Head of caudate nucleus (tissue), 42 donors: Measurements from ENCODE around the gene IL15RA.
"Not testable (repeated sequence)": the region's sequence is repeated elsewhere in the genome, so short reads cannot be mapped to it uniquely, and the experiment has no call there.

Source experiments
- DNase-seq, 42 donors: peaks; one replicate each; pipeline versions ENCODE4 v3.0.0 to v3.0.0-alpha.2; 2020 to 2021; ENCODE audit warnings: mixed read lengths in 7 of 42
- intact Hi-C: fragments of 100-400 bp; cut with DNase I; formaldehyde crosslinking; loops from one replicate; pipeline ENCODE4 v1.15.0; 2022

Gene IL15RA

DNA sequence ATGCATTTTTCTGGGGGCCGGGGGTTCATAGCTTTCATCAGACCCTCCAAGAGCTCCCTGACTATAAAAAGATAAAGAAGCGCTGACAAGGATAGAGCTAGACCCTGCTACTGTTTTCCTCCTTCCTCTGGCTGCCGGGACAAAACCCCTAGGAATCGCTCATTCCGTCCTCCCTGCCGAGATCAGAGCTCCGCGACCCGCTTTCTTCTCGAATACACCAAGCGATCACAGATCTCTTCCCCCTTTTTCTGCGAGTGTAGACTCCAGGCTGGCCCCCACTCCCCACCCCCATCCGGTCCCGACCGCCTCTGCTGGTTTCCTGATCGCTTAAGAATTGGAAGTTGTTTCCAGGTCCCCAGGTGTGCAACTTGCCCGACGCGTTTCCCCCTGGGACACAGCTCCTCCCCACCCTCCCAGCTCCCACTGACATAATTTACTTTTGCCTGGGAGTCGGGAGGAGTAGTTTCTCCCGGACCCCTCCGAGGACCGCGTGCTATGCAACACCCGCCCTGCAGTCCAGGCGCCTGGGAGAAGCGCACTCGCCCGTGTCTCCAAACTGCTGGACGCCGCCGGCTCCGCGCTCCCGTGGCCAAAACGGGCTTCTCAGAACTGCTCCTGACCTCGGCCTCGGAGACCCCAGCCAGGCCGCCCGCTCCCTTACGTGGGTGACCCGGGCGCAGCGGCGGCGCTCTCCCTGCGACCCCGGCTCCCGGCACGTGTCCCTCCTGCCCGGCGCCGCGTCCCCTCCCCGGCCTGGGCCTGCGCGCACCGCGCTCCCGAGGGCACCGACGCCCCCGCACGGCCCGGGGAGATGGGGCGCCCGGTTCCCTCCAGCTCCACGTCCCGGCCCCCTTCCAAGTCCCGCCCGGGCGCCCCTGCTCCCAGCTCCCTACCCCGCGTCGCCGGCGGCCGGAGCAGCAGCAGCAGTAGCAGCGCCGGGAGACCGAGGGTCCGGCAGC, 552 bp downstream of the IL15RA start:
- peak in 19 of 42 donors; percentile 10 to 50 (median 22) for DNase-seq
- intact Hi-C loops: no loop called here

GRCh38 chr10:5975641-5976473, 1.5 kb downstream of the IL15RA start:
- intact Hi-C loops: no loop called here
- peak in 14 of 42 donors; percentile 9 to 61 (median 30) for DNase-seq

DNA sequence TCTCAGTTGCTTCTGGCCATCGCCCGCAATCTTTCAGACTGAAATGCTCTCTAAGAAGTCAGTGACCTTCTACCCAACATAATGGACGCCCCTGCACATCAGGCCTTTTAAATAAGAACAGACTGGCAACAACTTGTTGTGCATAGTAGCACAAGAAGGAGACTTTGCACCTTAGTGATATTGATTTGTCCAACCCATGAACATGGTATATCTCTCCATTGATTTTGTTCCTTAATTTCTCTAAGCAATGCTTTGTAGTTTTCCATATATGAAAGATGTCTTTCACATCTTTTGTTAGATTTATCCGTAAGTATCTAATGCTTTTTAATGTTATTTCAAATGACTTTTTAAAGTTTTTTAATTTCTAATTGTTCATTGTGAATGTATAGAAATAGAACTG, 4.3 kb downstream of the IL15RA start:
- no peak for DNase-seq
- intact Hi-C loops: no loop called here

GRCh38 chr10:5971886-5972285, 5.5 kb downstream of the IL15RA start:
- peak in 1 of 42 donors; percentile 4 for DNase-seq
- intact Hi-C loops: no loop called here

GRCh38 chr10:5971315-5971832, 6.0 kb downstream of the IL15RA start:
- DNase-seq: peak in 3 of 42 donors; percentile 10 to 40 (median 22)
- intact Hi-C loops: no loop called here

DNA sequence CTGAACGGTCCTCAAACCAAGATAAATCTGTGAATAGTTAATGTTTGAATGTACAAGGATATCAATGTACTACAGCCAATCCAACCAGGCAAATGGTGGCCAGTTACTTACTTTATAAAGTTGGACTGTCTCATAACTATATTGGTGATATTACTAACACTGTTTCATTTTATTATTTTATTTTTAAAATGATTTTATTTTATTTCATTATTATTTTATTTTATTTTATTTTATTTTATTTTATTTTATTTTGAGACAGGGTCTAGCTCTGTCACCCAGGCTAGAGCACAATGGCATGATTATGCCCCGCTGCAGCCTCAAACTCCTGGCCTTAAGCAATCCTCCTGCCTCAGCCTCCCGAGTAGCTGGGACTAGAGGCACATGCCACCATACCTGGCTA, 6.8 kb downstream of the IL15RA start:
- intact Hi-C loops: no loop called here
- DNase-seq: peak in 1 of 42 donors; percentile 6

DNA sequence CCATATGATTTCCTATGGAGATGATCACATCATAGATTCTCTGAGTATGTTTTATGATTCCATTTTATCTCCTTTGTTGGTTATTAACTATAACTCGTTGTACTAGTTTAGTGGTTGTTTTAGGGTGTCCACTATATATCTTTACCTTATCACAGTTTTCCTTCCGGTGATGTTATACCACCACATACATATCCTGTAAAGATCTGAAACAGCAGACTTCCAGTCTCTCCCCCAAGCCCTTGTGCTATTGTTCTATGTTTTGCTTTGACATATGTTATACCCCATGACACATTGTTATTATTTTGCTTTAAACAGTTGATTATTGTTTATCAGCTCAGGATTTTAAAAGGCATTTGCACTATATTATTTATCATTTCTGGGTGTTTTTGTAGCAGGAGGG, 7.3 kb downstream of the IL15RA start:
- intact Hi-C loops: no loop called here
- DNase-seq: no peak

- peak in 3 of 42 donors; percentile 5 to 38 (median 12) for DNase-seq
Observed at GRCh38 chr10:5968681-5969453, 8.5 kb downstream of the IL15RA start.

GRCh38 chr10:5968037-5968680, 9.2 kb downstream of the IL15RA start:
- DNase-seq: peak in 4 of 42 donors; percentile 7 to 38 (median 22)
- intact Hi-C loops: no loop called here

More at GRCh38 chr10:5968681-5969453, 8.5 kb downstream of the IL15RA start:
- intact Hi-C loops: no loop called here

GRCh38 chr10:5965266-5965665, 12.1 kb downstream of the IL15RA start:
- peak in 5 of 42 donors; percentile 1 to 32 (median 6) for DNase-seq
- intact Hi-C loops: no loop called here

DNA sequence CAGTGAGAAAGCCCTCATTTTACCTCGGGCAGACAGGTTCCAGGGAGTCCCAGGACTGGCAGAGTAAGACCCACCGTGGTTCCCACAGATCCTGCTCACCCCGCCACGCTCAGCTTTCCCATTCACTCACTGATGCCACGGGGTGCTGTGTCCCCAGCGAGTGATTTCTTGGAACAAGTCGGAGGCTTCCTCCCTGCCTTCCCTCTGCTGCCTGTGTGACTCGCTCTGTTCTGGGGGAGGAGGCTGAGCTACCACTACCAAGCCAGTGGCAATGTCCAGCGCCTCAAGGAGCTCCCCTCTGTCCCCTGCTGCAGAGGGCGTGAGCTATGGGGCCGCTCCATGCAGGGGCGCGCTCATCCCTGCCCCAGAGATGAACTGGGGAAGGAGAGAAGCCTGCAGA, 12.6 kb downstream of the IL15RA start:
- intact Hi-C loops: no loop called here
- peak in 5 of 42 donors; percentile 3 to 23 (median 13) for DNase-seq

GRCh38 chr10:5963591-5963990, 13.8 kb downstream of the IL15RA start:
- intact Hi-C loops: no loop called here
- DNase-seq: peak in 4 of 42 donors; percentile 6 to 30 (median 25)

DNA sequence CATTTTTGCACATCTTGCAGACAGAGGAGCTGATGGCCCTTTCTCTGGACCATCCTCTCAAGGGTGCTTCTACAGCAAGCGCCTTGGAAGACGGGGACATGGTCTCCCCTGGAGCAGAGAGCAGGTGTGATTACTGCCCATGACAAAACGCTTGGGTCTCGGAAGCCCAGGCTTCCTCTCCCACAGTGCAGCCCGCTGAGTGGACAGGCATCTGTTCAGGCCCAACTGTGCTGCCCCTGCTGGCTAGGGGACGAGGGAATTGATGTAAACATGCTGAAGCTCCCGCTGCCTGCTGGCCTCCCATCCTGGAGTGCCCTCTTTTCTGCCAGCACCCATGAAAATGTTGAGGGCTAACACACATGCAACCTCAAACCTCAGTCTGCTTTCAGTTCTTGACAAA, 14.3 kb downstream of the IL15RA start:
- DNase-seq: peak in 4 of 42 donors; percentile 5 to 34 (median 18)
- intact Hi-C loops: no loop called here

- intact Hi-C loops: not testable (repeated sequence)
- peak in 4 of 42 donors; percentile 1 to 27 (median 18) for DNase-seq
Observed at GRCh38 chr10:5962358-5962940, 14.9 kb downstream of the IL15RA start.

DNA sequence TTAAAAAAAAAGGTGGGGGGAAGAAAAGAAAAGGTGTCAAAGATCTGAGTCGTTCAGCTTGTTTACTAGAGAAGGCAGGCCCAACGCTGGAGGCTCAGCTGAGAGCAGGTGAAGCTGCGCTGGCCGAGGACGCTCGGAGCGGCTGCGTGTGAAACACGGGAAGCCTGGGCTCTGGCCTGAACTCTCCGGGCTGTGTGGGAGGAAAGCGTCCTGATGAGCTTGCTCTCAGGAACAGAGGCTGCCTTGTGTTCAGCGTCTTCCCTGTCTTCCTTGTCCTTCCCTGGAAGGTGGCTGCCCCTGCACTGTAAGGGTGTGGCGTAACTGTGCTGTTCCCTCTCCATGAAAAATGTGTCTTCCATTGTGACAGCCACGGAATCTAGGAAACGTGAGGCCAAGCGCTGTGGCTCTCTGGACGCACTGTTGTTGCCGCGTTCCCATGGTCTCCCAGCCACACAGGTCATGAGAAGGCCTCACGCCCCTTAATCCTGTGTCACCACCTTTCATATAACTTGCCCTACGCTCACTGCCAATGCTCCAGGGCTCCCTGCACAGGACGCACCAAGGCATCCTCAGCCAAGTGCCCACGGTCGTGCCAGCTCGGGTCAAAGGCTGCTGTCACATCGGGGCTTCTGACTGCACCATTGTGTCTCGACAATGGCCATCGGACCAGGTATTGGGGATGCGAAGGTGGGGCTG, 15.8 kb downstream of the IL15RA start:
- DNase-seq: peak in 4 of 42 donors; percentile 7 to 22 (median 11)
- intact Hi-C loops: no loop called here

DNA sequence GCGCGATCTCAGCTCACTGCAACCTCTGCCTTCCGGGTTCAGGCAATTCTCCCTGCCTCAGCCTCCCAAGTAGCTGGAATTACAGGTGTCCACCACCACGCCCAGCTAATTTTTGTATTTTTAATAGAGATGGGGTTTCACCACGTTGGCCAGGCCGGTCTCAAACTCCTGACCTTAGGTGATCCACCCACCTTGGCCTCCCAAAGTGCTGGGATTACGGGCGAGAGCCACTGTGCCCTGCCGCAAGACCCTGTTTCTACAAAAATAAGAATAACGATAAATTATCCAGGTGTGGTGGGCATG, 16.4 kb downstream of the IL15RA start:
- peak in 1 of 42 donors; percentile 2 for DNase-seq
- intact Hi-C loops: not testable (repeated sequence)
